GM21447 (cell line): ENCODE results near the gene SDC1.
"Not testable (repeated sequence)": the region's sequence is repeated elsewhere in the genome, so short reads cannot be mapped to it uniquely, and the experiment has no call there.

Experiments
- ATAC-seq: cut with Tn5 transposase; IDR thresholded peaks from one replicate; pipeline ENCODE4 v1.9.1; 2021; ENCODE audit not compliant: unreplicated experiment

Gene SDC1, protein sequence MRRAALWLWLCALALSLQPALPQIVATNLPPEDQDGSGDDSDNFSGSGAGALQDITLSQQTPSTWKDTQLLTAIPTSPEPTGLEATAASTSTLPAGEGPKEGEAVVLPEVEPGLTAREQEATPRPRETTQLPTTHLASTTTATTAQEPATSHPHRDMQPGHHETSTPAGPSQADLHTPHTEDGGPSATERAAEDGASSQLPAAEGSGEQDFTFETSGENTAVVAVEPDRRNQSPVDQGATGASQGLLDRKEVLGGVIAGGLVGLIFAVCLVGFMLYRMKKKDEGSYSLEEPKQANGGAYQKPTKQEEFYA

DNA sequence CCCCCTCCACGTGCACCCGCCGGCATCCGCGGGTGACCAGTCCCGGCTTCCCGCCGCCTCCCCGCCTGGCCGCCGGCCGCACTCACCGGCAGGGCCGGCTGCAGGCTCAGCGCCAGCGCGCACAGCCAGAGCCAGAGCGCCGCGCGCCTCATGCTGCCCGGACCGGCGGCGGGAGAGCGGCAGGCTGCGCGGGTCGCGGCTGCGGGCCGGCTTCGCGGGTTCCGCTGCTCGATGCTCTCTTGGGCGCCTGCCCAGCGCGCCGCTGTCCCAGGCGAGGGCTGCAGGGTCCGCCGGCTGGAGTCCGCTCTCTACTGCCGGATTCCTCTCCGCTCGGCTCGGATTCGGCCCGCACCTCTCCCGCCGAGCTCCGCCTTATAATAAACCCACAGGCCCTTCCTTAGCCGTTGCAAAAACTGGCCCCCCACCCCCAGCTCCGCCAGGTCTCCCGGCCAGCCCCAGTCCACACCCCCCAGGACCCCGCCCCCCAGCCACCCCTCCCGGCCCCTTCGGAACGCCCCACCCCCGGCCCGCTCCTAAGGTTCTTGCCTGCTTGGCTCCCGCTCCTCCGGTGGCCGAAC is at the start of gene SDC1:
Gene SDC1, minus strand, starts transcription at position 415 of the 578 bp plus-strand sequence. Its CDS starts 263 bp downstream, at position 152.
- ATAC-seq, result peak; percentile 30

DNA sequence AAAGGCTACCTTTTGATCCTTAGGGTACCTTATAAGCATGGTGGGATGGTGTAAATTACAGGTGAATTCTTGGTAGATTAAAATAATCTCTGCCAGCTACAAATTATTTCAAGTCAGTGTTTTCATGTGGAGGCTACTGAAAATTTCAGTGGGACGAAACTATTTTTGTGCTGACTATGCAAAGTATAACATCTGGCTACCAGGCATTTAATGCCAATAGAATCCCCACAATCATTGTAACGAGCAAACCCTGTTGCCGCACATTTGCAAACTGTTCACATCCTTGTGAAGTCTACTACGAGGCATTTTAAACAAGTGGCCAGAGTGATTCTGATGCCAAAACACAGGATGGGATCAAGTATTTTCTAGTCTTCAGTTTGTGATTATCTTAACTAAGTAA is 48.1 kb upstream of the SDC1 start:
- no peak for ATAC-seq

DNA sequence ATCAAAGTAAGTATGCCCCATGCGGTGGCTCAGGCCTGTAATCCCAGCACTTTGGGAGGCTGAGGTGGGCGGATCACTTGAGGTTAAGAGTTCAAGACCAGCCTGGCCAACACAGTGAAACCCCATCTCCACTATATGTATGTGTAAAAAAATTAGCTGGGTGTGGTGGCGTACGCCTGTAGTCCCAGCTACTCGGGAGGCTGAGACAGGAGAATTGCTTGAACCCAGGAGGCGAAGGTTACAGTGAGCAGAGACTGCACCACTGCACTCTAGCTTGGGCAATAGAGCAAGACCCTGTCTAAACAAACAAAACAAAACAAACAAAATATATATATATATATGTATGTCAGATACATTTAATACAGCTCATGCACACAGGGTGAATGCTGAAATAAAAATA is 43.4 kb upstream of the SDC1 start:
- not testable (repeated sequence) for ATAC-seq

DNA sequence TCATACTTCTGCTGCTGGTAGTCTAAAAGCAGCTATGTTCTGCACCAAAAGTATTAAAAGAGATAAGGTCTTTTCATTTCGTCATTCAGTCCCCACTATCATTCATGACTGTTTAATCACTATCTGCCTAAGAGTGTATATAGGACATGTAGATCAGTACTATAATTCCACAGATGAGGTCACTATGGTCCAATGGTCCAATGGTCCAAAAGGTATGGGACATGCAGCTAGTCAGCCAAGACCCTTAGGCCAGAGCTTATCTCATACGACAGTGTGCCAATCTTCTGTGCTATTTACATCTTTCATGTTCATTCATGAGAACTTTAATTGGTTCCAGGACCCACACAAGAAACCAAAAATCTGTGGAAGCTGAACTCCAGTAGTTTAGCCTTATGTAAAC is 42.6 kb upstream of the SDC1 start:
- no peak for ATAC-seq

DNA sequence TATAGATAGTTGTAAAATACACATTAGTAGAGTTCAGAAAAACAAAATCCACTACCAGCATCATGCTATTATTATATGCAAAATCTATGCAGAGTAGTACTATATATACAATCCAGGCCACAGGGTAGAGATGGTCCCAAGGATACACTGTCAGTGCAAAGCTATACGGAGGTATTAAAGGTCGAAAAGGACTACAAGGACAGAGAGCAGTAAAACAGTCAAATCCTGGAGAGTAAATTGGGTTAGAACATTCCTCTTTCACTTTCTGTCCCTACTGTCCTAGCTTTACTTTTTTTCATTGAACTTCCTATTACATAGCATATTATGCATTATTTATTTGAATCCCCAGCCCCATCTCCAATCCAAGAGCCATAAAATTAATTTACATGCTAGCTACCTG is 39.7 kb upstream of the SDC1 start:
- no peak for ATAC-seq

DNA sequence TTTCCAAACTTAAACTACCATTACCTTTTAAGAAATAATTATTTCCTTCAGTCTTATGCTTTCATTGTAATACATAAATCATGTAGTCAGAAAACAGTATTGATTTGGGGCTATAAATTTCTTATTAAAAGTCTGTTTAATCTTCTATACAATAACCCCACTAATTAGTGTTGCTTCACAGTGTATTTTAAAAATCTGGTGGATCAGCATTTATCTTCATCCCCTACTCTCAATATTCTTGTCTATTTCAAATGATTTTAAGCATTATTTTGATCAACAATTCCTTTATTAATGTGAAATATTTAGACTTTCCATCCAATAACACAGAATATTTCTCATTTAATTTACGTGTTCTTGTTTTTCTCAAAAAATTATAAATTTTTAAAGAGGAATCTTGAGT is 32.5 kb upstream of the SDC1 start:
- no peak for ATAC-seq

DNA sequence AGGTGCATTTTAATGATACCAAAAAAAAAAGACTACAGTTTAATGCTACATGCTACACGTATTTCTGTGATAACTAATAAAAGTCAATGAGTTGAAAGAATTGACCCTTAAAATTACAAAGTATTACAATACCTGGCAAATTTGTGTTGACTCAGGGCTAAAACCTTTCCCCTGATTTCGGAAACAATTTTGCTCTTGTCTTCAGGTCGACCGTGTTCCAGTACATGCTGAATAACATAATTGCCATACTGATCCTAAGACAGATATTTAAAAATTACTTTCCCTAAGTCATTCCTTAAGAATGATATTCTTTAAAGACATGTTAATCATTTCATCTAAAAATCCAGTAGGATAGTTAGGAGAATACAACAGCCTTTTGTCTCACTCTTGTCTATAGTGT is 29.8 kb upstream of the SDC1 start:
- ATAC-seq, result no peak

DNA sequence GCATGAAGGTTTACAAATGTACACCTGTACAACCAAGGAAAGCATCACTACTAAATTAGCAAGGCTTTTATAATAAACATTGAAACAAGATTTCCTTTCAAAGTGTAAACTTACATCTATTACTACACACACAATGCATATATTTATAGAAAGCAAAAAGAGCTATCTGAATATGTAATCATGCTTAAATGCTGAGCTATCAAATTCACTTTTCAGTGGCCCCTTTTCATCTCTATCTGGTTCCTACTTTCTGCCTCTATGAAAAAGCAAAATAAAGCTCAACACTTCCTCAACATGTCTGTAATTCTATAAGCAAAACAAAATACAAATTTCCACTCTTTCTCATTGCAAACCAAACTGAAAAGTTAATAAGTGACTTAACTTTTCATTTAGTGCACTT is 25.5 kb upstream of the SDC1 start:
- ATAC-seq, result no peak

DNA sequence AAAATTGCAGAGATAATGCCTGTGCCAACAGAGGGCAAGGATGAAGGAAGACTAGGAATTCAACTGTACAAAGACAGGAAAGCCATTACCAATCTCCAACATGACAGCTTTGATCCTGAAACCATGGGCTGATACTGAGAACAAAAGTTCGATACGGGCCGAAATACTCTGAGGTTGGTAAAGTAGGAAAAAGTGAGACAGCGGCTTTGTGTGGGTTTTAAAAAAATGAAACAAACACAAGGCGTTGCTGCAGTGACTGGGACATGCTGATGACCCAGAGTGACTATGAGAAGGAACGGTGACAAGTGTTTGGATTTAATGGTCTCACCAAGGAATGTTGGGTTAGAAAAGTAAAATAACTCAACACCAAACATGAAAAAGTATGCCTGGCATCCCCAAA is 24.2 kb upstream of the SDC1 start:
- no peak for ATAC-seq

DNA sequence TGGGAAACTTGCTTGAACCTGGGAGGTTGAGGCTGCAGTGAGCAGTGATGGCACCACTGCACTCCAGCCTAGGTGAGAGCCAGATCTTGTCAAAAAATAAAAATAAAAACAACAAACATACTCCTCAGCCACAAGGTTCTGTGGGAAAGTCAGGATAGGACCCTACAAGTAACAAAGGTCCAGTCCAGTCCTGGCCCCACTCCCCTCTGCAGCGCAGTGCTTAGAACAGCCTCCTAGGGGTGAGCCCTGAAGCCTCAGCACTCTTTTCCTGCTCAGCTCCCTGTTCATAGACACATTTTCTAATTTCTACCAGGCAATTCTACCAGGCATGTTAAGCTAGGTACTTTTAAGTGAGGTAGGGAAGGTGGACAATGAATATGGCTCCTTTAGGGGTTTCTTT is 22.2 kb upstream of the SDC1 start:
- no peak for ATAC-seq

DNA sequence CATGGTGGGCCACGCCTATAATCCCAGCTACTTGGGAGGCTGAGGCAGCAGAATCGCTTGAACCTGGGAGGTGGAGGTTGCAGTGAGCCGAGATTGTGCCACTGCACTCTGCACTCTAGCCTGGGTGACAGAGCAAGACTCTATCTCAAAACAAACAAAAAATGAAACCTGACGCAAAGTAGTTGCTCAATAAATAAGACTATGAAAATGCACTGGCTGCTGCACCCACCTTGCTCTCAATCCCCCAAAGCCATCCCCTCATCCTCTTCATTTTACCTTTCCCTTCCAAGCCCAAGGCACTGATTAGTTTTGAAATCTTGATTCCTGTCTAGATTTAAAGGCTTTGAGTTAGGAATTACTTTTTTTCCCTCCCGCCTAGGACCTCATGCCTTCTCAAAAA is 18.7 kb upstream of the SDC1 start:
- not testable (repeated sequence) for ATAC-seq

DNA sequence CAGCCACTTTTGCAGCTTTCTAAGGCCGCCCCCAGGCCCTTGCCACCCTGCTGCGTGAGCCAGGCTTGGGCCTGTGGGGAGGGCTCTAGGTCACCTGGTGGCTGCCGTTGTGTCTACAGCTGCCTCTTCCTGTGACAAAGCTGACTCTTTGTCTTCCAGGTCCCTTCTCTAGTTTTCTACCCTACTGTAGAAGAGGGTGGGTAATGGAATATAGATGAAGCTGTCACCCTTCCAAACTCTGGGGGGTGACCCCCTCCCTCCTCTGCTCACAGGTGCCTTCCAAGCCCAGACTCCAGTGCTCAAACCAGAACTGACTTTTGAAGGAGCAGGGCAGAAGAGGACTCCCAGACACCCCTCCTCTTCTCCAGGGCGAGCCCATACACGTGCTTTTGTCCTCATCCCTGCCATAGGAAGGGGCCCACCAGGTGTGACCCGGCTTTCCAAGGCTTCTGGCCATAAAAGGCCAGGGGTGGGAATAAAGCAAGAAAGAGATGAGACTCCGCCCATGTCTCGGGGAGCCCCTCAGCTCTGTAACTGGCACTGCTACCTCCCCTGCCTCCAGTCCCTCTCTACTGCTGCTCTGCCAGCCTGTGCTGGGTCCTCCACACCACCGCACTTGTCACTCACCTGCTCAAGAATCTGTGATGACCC is 17.9 kb upstream of the SDC1 start:
- no peak for ATAC-seq

DNA sequence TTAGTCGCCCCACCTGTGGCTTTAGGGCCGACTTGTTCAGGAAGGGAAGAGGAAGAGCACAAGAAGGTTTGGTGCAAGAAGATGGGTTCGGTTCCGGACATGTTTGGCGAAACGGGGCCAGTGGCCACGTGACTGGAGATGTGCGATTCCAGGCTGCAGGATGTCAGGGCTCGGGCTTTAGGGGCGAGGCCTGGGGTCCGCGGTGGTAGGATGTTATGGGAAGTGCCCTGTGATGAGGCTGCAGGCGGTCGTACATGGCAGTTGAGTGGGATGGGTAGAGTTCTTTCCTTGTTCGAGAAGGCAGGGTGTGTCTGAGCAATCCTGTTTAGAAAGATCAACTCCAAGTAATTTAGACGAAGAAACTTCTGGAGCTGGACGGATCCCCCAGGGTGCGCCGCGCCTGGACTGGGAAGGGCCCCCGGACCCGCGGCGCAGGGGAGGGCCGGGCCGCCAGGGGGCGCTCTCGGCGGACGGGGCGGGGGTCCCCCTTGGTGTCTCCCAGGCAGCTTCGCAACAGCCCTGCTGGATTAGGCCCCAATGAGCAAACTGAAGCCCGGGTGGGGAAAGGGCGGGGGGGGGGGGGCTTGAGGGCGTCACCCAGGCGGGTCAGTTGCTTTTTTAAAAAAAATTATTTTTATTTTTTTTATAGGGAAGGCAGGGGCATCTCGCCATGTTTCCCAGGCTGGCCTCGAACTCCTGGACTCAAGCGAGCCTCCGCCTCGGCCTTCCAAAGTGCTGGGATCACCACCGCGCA is 17.2 kb upstream of the SDC1 start:
- no peak for ATAC-seq

DNA sequence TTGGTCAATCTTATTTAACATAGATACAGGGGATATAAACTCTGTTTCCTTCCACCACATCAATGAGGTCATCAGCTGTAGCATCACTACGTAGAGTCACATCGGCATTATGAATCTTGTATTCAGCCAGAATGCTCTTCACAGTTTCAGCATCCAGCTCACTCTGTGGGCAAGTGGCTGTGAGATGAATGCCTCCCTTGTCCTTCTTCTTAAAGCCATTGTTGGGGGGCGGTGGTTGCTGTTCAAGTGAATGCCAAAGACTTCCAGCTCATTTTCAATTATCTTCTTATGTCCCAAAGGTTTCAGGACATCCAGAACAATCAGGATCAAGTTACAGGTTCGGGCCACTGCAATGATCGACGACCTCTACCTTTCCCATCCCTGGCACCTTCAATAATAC is 15.4 kb upstream of the SDC1 start:
- not testable (repeated sequence) for ATAC-seq

DNA sequence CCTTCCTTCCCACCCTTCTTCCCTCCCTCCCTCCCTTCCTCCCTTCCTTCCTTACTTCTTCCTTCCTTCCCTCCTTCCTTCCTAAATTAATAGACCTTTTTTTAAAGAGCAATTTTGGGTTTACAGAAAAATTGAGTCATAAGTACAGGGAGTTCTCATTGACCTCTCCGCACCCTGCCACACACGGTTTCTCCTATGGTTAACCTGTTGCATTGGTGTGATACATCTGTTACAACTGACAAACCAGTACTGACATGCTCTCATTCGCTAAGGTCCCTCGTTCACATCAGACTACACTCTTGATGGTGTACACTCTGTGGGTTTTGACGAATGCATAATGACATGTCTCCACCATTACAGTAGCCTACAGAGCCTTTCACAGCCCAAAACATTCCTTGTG is 11.6 kb upstream of the SDC1 start:
- no peak for ATAC-seq

DNA sequence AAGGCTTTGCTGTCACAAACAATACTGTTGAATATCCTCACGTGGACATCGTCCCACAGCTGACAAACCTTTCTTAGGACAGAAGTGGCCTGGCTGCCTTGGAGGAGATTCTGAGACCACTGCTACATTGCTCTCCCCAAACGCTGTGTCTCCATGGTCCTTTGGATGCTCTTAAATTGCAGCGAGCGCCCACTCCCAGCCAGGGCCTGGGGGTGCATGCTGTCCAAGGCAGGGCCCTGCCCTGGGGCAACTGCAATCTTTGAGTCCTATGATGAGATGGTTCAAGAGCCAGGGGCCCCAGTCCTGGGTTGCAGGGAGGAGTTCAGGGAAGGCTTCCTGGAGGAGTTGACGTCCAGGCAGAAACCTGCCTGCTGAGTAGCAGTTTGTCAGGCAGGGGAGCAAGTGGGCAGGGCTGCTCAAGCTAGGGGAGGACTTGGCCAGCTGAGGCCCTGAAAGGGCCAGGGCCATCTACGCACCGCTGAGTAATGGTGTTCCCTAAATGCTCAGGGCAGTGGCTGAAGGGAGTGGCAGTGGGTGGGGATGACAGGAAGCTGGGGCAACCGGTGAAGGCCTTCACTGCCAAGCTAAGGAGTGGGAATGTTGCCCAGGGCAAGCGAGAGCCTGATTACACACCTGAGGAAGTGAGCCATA is 10.8 kb upstream of the SDC1 start:
- ATAC-seq, result no peak

DNA sequence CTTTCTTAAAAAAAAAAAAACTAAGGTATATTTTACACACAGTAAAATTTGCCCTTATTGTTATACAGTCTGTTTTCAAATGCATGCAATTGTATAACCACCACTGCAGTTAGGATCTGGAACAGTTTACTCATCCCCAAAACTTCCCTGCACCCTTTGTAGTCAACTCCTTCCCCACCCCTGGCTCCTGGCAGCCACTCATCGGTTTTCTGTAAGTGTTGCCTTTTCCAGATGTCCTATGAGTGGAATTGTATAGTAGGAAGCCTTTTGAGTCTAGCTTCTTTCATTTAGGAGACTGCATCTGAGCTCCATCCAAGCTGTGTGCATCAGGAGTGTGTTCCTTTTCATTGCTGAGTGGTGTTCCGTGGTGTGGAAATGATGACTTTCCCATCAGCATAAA is 9.7 kb upstream of the SDC1 start:
- not testable (repeated sequence) for ATAC-seq

DNA sequence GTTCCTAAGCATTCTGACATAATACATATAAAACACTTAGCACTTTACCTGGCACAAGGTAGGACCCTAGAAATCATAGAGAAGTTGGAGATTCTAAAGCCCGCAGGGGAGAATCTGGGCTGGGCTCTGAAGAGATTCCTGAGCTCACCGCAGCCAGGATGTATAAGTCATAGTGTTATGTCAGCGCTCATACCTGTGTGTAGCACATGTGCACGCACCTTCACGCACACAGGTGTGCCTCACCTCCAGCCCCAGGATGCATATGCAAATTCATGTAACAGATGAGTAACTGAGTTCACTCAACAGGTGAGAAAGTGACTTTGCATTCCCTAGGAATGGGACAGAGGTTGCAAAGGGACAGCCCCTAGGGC is 7.9 kb upstream of the SDC1 start:
- ATAC-seq, result no peak

DNA sequence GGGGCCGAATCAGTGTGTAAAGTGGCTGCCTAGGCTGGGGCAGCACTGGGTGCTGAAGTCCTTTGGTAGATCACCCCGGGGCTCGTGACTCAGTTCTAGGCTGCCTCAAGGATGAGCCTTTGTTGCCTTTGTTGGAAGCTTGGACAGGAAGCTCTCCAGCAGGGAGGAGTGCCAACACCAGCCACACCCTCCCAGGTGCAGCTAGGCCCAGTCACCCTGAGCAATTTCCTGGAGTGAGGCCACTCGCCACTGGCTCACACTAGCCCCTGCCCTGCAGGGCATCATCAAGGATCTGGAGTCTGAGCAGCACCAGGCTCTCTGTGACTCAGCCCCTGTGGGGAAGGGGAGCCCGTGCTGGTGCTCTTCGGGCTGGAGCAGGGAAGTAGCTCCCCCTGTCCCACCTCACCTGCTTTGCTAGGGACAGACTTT is 6.7 kb upstream of the SDC1 start:
- no peak for ATAC-seq

DNA sequence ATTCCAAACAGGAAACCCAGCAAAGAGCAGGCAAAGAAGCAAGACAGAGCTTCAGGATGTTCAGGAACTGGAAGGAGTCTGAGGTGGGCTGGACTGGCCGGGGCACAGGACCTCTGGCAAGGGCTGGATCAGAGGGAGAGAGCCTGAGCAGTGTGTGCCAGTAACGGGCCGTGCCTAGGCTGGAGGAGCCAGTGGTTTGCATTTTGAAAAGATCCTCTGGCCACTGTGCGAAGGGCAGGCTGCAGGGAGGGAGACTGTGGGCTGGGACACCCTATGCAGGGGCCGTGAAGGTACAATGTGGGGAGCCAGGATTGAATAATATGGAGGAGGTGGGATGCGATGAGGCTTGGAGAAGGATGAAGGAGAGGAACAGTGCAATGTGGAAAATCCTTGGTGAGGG is 6.2 kb upstream of the SDC1 start:
- no peak for ATAC-seq

DNA sequence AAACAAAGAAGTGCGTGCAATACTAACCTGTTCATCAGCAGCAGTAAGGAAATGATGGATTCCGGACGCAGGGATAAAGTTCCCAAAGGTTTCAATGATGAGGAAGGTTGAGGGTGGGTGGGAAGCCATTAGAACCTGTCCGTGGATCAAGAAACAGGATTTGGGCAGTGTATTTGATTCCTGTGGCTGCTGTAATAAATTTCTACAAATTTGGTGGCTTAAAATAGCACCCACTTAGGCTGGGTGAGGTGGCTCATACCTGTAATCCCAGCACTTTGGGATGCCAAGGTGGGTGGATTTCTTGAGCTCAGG is 5.1 kb upstream of the SDC1 start:
- ATAC-seq, result no peak
